ENCODE data around the gene UFD1.

UFD1 gene

GRCh38 chr22:19419086-19419463, 59.9 kb downstream of the UFD1 start:
- DNase-seq, result no peak

- no peak for DNase-seq
Observed at GRCh38 chr22:19412923-19413322, 66.1 kb downstream of the UFD1 start.

- no peak for DNase-seq
Observed at GRCh38 chr22:19412478-19412877, 66.5 kb downstream of the UFD1 start.

GRCh38 chr22:19411690-19412045, 67.3 kb downstream of the UFD1 start:
- DNase-seq, result no peak

GRCh38 chr22:19410941-19411689, 67.9 kb downstream of the UFD1 start:
- no peak for DNase-seq

- DNase-seq, result no peak
Observed at GRCh38 chr22:19407649-19408606, 71.1 kb downstream of the UFD1 start.

- no peak for DNase-seq
Observed at GRCh38 chr22:19406846-19407245, 72.1 kb downstream of the UFD1 start.

GRCh38 chr22:19406281-19406811, 72.6 kb downstream of the UFD1 start:
- no peak for DNase-seq

- no peak for DNase-seq
Observed at GRCh38 chr22:19405652-19406051, 73.3 kb downstream of the UFD1 start.

GRCh38 chr22:19405133-19405532, 73.9 kb downstream of the UFD1 start:
- no peak for DNase-seq

GRCh38 chr22:19404676-19405075, 74.3 kb downstream of the UFD1 start:
- DNase-seq, result no peak

- no peak for DNase-seq
Observed at GRCh38 chr22:19402642-19403191, 76.3 kb downstream of the UFD1 start.

GRCh38 chr22:19401483-19401882, 77.5 kb downstream of the UFD1 start:
- DNase-seq, result no peak

GRCh38 chr22:19400881-19401280, 78.1 kb downstream of the UFD1 start:
- no peak for DNase-seq

Measured in CD4-positive, alpha-beta T cell treated with Interleukin-17A for 4 hours (primary cell).